SK-N-SH (cell line): ENCODE data around the gene CDC42.

Experiments used
- CTCF ChIP-seq: fragments of 200-600 bp; sonication (generic); IDR thresholded peaks from 2 replicates; pipeline ENCODE4 v1.6.1; 2017; ENCODE audit warnings: antibody characterized with exemption, mild to moderate bottlenecking, moderate library complexity
- EP300 ChIP-seq, 2 experiments: IDR thresholded peaks; 2 replicates each; pipeline versions ENCODE4 v1.4.0 to v1.6.1; 2012; ENCODE audit warnings: borderline replicate concordance in 1 of 2, low read depth in 1 of 2, low read length in 1 of 2
- FOXM1 ChIP-seq: IDR thresholded peaks from 2 replicates; pipeline ENCODE4 v1.4.0; 2012; ENCODE audit warnings: low read depth, mild to moderate bottlenecking
- GATA2 ChIP-seq: sonication (generic); formaldehyde crosslinking; IDR thresholded peaks from 2 replicates; pipeline ENCODE4 v1.5.0; 2020; ENCODE audit warnings: mild to moderate bottlenecking, missing genetic modification reagents
- MAX ChIP-seq: IDR thresholded peaks from 2 replicates; pipeline ENCODE4 v1.4.0; 2012; ENCODE audit warnings: low read depth
- NFIC ChIP-seq: IDR thresholded peaks from 2 replicates; pipeline ENCODE4 v1.4.0; 2012; ENCODE audit warnings: borderline replicate concordance
- PBX3 ChIP-seq: IDR thresholded peaks from 2 replicates; pipeline ENCODE4; 2012
- POLR2AphosphoS5 ChIP-seq: IDR thresholded peaks from 2 replicates; pipeline ENCODE4 v1.6.1; 2012; ENCODE audit warnings: low read depth, low read length
- RCOR1 ChIP-seq: fragments of 150-350 bp; IDR thresholded peaks from 2 replicates; pipeline ENCODE4 v1.6.1; 2017; ENCODE audit warnings: antibody characterized with exemption, low read length
- REST ChIP-seq: IDR thresholded peaks from 2 replicates; pipeline ENCODE4 v1.6.1; 2012; ENCODE audit warnings: mild to moderate bottlenecking, low read depth, low read length, moderate library complexity
- USF2 ChIP-seq: fragments of 150-350 bp; IDR thresholded peaks from 2 replicates; pipeline ENCODE4 v1.6.1; 2017; ENCODE audit warnings: antibody characterized with exemption, low read length, low read depth, borderline replicate concordance
- YY1 ChIP-seq: IDR thresholded peaks from 2 replicates; pipeline ENCODE4 v1.4.0; 2012; ENCODE audit warnings: low read depth, mild to moderate bottlenecking

- peak; percentile 97 for TF ChIP-seq POLR2AphosphoS5
- TF ChIP-seq REST = peak; percentile 50; the same call in 1 of the 2 replicates
- TF ChIP-seq YY1 = no peak
- TF ChIP-seq RCOR1 = no peak
- TF ChIP-seq CTCF = no peak
- TF ChIP-seq EP300 (IDR thresholded peaks at IDR 0.05; ENCODE audit: borderline replicate concordance in 1 of 2, low read depth in 1 of 2, low read length in 1 of 2) = 0 out of 4 replicates have a peak, but pooled peaks of 1 of the 2 experiments have one; percentile 9
- TF ChIP-seq USF2 = no peak
- no peak for TF ChIP-seq GATA2 (CRISPR knock-in tag)
- no peak for TF ChIP-seq FOXM1
- TF ChIP-seq PBX3 = no peak
- TF ChIP-seq NFIC = no peak
- TF ChIP-seq MAX = no peak
Observed at GRCh38 chr1:22052115-22053016, at the start of gene CDC42.
